SU-DHL-6 (cell line): Measurements from ENCODE around the gene KLK1.

Source experiments
- H2AFZ ChIP-seq: fragments of 200-600 bp; sonication (generic); 2 replicates; pipeline ENCODE4 v1.6.1; 2014; ENCODE audit warnings: low read depth, mild to moderate bottlenecking, moderate library complexity, mixed read lengths, antibody characterized with exemption, low read length; ENCODE audit not compliant: severe bottlenecking
- H3F3A ChIP-seq: fragments of 200-600 bp; shearing (Covaris generic); 2 replicates; pipeline ENCODE4 v1.6.0; 2016; ENCODE audit warnings: antibody characterized with exemption, mild to moderate bottlenecking; ENCODE audit not compliant: insufficient read depth
- H3K27ac ChIP-seq: fragments of 200-600 bp; sonication (generic); 2 replicates; pipeline ENCODE4 v1.5.1; 2016; ENCODE audit warnings: low read depth, mild to moderate bottlenecking, low read length, moderate library complexity, mixed read lengths
- H3K27me3 ChIP-seq: fragments of 200-600 bp; sonication (generic), shearing (Covaris generic); 2 replicates; pipeline ENCODE4 v1.6.0; 2014; ENCODE audit warnings: mild to moderate bottlenecking, low read length
- H3K36me3 ChIP-seq: fragments of 200-600 bp; sonication (generic); 2 replicates; pipeline ENCODE4 v1.6.1; 2014; ENCODE audit warnings: mild to moderate bottlenecking, low read length, mixed read lengths
- H3K4me2 ChIP-seq: fragments of 300-600, 200-600 bp; shearing (Covaris generic), sonication (generic); 2 replicates; pipeline ENCODE4 v1.6.0; 2014; ENCODE audit warnings: low read length, low read depth, mild to moderate bottlenecking; ENCODE audit not compliant: poor library complexity, severe bottlenecking
- H3K4me3 ChIP-seq: fragments of 200-600 bp; sonication (generic); 2 replicates; pipeline ENCODE4 v1.5.1; 2014; ENCODE audit warnings: antibody characterized with exemption, low read length, mild to moderate bottlenecking, mixed read lengths; ENCODE audit not compliant: insufficient read depth, poor library complexity, severe bottlenecking
- H3K79me2 ChIP-seq: fragments of 200-600 bp; sonication (generic); 2 replicates; pipeline ENCODE4 v1.6.1; 2014; ENCODE audit warnings: mild to moderate bottlenecking, low read length, moderate library complexity; ENCODE audit not compliant: insufficient read depth
- H3K9ac ChIP-seq: fragments of 200-600 bp; sonication (generic); 2 replicates; pipeline ENCODE4 v1.7.0; 2014; ENCODE audit warnings: mild to moderate bottlenecking, low read length
- H3K9me2 ChIP-seq: fragments of 200-600 bp; sonication (generic); replicated peaks from 2 replicates; pipeline ENCODE4 v1.6.1; 2014; ENCODE audit warnings: low read length; ENCODE audit not compliant: insufficient read depth
- H3K9me3 ChIP-seq: fragments of 200-600 bp; sonication (generic); 2 replicates; pipeline ENCODE4 v1.6.1; 2014; ENCODE audit warnings: low read length, mixed read lengths; ENCODE audit not compliant: insufficient read depth
- H4K20me1 ChIP-seq: fragments of 200-600 bp; sonication (generic); 2 replicates; pipeline ENCODE4 v1.6.1; 2014; ENCODE audit warnings: low read depth, mild to moderate bottlenecking, antibody characterized with exemption, low read length, moderate library complexity, mixed read lengths
- CTCF ChIP-seq: fragments of 200-600 bp; sonication (generic); IDR thresholded peaks from one replicate; pipeline ENCODE4 v1.5.1; 2017; ENCODE audit warnings: antibody characterized with exemption, mild to moderate bottlenecking, low read length, moderate library complexity; ENCODE audit not compliant: insufficient read depth, poor library complexity, severe bottlenecking
- EZH2phosphoT487 ChIP-seq: fragments of 200-600 bp; sonication (generic), shearing (Covaris generic); conservative IDR thresholded peaks from 2 replicates; pipeline ENCODE4 v1.6.1; 2018; ENCODE audit warnings: mild to moderate bottlenecking, antibody characterized with exemption, low read length, moderate library complexity, mixed read lengths

The KLK1 gene

DNA sequence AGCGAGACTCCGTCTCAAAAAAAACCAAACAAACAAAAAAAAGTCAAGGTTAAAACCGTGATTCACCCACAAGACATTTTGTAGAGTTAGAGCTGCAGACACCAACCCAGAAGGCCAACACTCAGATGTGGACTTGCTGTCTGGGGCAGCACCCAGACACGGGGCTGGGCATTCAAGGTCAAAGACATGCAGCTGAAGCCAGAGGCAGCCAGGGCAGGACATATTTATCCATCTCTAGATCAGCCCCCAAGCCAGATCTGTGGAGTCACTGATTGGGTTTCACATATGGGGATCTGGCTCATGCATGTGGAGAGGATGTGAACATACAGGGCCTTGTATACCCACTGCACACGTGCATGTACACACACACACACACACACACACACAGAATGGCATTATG lies 6.2 kb upstream of the KLK1 start:
- H3K4me2 ChIP-seq, result no peak overlapping the region
- no peaks in the 10 kb centered on the region for H3K79me2 ChIP-seq
- H4K20me1 ChIP-seq, result no peaks in the 10 kb centered on the region
- no peaks in the 10 kb centered on the region for H3K9me2 ChIP-seq
- no peak for TF ChIP-seq CTCF
- TF ChIP-seq EZH2phosphoT487, result no peak
- no peaks in the 10 kb centered on the region for H3K9me3 ChIP-seq
- H3K4me3 ChIP-seq, result no peak overlapping the region
- H3F3A ChIP-seq, result no peaks in the 10 kb centered on the region
- no peaks in the 10 kb centered on the region for H3K36me3 ChIP-seq
- no peak overlapping the region for H3K9ac ChIP-seq
- H3K27ac ChIP-seq, result no peak overlapping the region
- H2AFZ ChIP-seq, result no peak overlapping the region
- no peaks in the 10 kb centered on the region for H3K27me3 ChIP-seq

DNA sequence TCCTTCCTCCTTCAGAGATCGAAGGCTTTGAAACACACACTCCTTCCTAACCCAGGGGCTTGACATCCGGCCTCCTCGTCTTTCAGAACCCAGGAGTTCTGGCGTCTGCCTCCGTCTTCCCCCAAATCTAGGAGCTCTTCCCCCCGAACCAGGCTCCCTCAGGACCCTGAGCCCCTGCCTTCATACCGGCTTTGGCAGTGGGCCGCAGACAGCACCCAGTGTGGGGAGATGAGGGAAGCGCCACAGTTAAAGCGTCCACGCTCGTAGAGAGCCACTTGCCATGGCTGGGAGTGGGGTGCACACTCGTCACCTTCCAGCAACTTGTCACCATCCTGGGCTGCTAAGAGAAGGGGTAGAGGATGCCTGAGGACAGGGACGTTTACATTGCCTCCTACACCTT lies 3.9 kb upstream of the KLK1 start:
- no peaks in the 10 kb centered on the region for H3K27me3 ChIP-seq
- H4K20me1 ChIP-seq, result no peaks in the 10 kb centered on the region
- no peak overlapping the region for H3K4me2 ChIP-seq
- H3K36me3 ChIP-seq, result no peaks in the 10 kb centered on the region
- H3K27ac ChIP-seq, result no peak overlapping the region
- no peaks in the 10 kb centered on the region for H3K79me2 ChIP-seq
- H3K9ac ChIP-seq, result no peak overlapping the region
- H3K9me2 ChIP-seq, result no peaks in the 10 kb centered on the region
- no peak overlapping the region for H3K4me3 ChIP-seq
- no peak overlapping the region for H2AFZ ChIP-seq
- no peaks in the 10 kb centered on the region for H3F3A ChIP-seq
- TF ChIP-seq EZH2phosphoT487, result no peak
- no peak for TF ChIP-seq CTCF
- no peaks in the 10 kb centered on the region for H3K9me3 ChIP-seq

GRCh38 chr19:50826492-50827240 lies 3.1 kb upstream of the KLK1 start:
- Histone ChIP-seq H3F3A (no peaks in the 10 kb centered on the region), H4K20me1 (no peaks in the 10 kb centered on the region), H3K27me3 (no peaks in the 10 kb centered on the region), H3K9me2 (no peaks in the 10 kb centered on the region), H3K79me2 (no peaks in the 10 kb centered on the region), H3K27ac (no peak overlapping the region), H3K9me3 (no peaks in the 10 kb centered on the region), H3K9ac (no peak overlapping the region), H3K36me3 (no peaks in the 10 kb centered on the region), H3K4me3 (no peak overlapping the region), H2AFZ (no peak overlapping the region), H3K4me2 (no peak overlapping the region)
- TF ChIP-seq CTCF, result no peak
- TF ChIP-seq EZH2phosphoT487, result no peak
